ENCODE results near the gene SRP68.

GRCh38 chr17:76097716-76098295, 25.5 kb upstream of the SRP68 start:
- TF ChIP-seq E2F4 (CRISPR knock-in tag; IDR thresholded peaks at IDR 0.05; ENCODE audit: low read depth) (no peak), VEZF1 (CRISPR knock-in tag; IDR thresholded peaks at IDR 0.05) (no peak), RCOR1 (IDR thresholded peaks at IDR 0.05; ENCODE audit: borderline replicate concordance in 1 of 2, low read depth in 2 of 2, low read length in 2 of 2) (no peak), TAF1 (IDR thresholded peaks at IDR 0.05; ENCODE audit: control insufficient read depth, extremely low read depth, insufficient read depth, low read length, severe bottlenecking) (no peak), SPI1 (IDR thresholded peaks at IDR 0.05; ENCODE audit: borderline replicate concordance, low read depth, low read length) (no peak)
